HepG2 (cell line): ENCODE data around the gene HSDL2.

Experiments used
- EP300 ChIP-seq, 3 experiments: sonication (generic) in 1 of 3; formaldehyde crosslinking in 1 of 3; IDR thresholded peaks; 2 replicates each; pipeline versions ENCODE4 v1.5.1 to v1.6.1; 2011 to 2020; ENCODE audit warnings: low read depth in 2 of 3, low read length in 2 of 3, borderline replicate concordance in 1 of 3, improper control_type of control experiment in 1 of 3, mild to moderate bottlenecking in 1 of 3, missing genetic modification reagents in 1 of 3, moderate library complexity in 1 of 3
- KDM5B ChIP-seq: sonication (generic); formaldehyde crosslinking; IDR thresholded peaks from 2 replicates; pipeline ENCODE4 v1.4.0; 2020; ENCODE audit warnings: missing genetic modification reagents, mild to moderate bottlenecking, borderline replicate concordance
- MAX ChIP-seq: IDR thresholded peaks from 2 replicates; pipeline ENCODE4 v1.6.1; 2012; ENCODE audit warnings: inconsistent platforms
- NR2C2 ChIP-seq: sonication (generic); formaldehyde crosslinking; IDR thresholded peaks from 2 replicates; pipeline ENCODE4 v1.4.0; 2020; ENCODE audit warnings: missing genetic modification reagents, mild to moderate bottlenecking, moderate library complexity, borderline replicate concordance
- SNAPC5 ChIP-seq: sonication (generic); formaldehyde crosslinking; IDR thresholded peaks from 2 replicates; pipeline ENCODE4 v1.8.1; 2023; ENCODE audit warnings: mild to moderate bottlenecking, missing genetic modification reagents, borderline replicate concordance
- WIZ ChIP-seq: sonication (generic); formaldehyde crosslinking; IDR thresholded peaks from 2 replicates; pipeline ENCODE4 v1.5.1; 2020; ENCODE audit warnings: mild to moderate bottlenecking, missing genetic modification reagents
- ZNF776 ChIP-seq: sonication (generic); formaldehyde crosslinking; IDR thresholded peaks from 2 replicates; pipeline ENCODE4 v1.4.0; 2020; ENCODE audit warnings: mild to moderate bottlenecking, missing genetic modification reagents
- TF ChIP-seq, protein P1 (sequence below): sonication (generic); formaldehyde crosslinking; IDR thresholded peaks from 2 replicates; pipeline ENCODE4 v1.5.0; 2020; ENCODE audit warnings: missing genetic modification reagents
- TF ChIP-seq, protein P2 (sequence below): sonication (generic); formaldehyde crosslinking; IDR thresholded peaks from 2 replicates; pipeline ENCODE4 v1.5.0; 2020; ENCODE audit warnings: mild to moderate bottlenecking, missing genetic modification reagents, moderate library complexity

DNA sequence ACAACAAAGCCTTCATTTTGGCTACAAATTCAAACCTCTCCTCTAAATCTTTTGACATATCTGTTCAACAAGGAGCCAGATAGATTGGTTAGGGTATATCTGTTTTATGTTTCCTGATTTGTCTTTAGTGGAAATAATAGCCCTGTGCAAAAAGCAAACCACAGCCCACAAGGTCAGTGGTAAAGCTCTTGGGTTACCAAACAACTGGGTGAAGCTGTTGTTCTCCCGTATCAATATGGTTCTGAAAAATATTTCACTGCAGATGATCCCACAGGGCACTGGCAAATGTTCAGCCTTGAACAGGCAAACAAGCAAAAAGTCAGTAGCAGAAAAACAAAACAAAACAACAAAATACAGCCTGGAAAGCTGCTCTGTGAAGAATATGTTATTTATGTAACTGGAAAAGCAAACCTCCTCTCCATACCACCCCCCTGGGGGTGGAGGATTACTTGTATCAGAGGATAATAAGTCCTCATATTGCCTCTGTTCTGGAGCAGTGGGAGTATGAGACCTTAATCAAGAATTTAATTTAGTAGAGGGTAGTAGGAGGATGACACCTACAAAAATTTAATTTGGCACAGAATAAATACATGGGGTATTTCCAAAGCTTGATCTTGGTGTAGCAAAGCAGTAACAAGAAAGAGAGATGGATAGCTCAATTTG is 25.7 kb upstream of the HSDL2 start:
- TF ChIP-seq KDM5B (no peak), ZNF776 (CRISPR knock-in tag) (no peak), MAX (no peak), WIZ (no peak), EP300 (IDR thresholded peaks at IDR 0.05; ENCODE audit: low read depth in 2 of 2, low read length in 2 of 2) (no peak), EP300 (CRISPR knock-in tag; IDR thresholded peaks at IDR 0.05; ENCODE audit: borderline replicate concordance) (no peak), NR2C2 (CRISPR knock-in tag) (no peak), SNAPC5 (CRISPR knock-in tag) (no peak)
- TF ChIP-seq, protein P1, sequence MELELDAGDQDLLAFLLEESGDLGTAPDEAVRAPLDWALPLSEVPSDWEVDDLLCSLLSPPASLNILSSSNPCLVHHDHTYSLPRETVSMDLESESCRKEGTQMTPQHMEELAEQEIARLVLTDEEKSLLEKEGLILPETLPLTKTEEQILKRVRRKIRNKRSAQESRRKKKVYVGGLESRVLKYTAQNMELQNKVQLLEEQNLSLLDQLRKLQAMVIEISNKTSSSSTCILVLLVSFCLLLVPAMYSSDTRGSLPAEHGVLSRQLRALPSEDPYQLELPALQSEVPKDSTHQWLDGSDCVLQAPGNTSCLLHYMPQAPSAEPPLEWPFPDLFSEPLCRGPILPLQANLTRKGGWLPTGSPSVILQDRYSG (CRISPR knock-in tag), result no peak
- TF ChIP-seq, protein P2, sequence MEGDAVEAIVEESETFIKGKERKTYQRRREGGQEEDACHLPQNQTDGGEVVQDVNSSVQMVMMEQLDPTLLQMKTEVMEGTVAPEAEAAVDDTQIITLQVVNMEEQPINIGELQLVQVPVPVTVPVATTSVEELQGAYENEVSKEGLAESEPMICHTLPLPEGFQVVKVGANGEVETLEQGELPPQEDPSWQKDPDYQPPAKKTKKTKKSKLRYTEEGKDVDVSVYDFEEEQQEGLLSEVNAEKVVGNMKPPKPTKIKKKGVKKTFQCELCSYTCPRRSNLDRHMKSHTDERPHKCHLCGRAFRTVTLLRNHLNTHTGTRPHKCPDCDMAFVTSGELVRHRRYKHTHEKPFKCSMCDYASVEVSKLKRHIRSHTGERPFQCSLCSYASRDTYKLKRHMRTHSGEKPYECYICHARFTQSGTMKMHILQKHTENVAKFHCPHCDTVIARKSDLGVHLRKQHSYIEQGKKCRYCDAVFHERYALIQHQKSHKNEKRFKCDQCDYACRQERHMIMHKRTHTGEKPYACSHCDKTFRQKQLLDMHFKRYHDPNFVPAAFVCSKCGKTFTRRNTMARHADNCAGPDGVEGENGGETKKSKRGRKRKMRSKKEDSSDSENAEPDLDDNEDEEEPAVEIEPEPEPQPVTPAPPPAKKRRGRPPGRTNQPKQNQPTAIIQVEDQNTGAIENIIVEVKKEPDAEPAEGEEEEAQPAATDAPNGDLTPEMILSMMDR (CRISPR knock-in tag), result no peak
